Left colon (tissue), 2 donors: Measurements from ENCODE around the gene PIK3R6. TPM values are rescaled to one million over a fixed set of nuclear protein-coding genes. Genes with fewer than 3 reads are reported as not detected.
A peak's percentile ranks its signal among the peaks of the same experiment; 100 is the strongest.
"Not testable (repeated sequence)": the region's sequence is repeated elsewhere in the genome, so short reads cannot be mapped to it uniquely, and the experiment has no call there.

ENCODE experiments used
- ATAC-seq: fragments of 200-7000 bp; cut with Tn5 transposase; one replicate; pipeline ENCODE4 v1.9.1; 2020; ENCODE audit warnings: mild to moderate bottlenecking, moderate library complexity
- DNase-seq, 2 donors: peaks; one replicate each; pipeline ENCODE4 v3.0.0-alpha.2; 2020
- intact Hi-C, 2 donors: fragments of 100-400 bp; cut with DNase I in 1 of 2; cut with micrococcal nuclease in 1 of 2; formaldehyde crosslinking; loops; one replicate each; pipeline versions ENCODE4 v1.11.2 to v1.14.0; 2022; cut with DNase I, micrococcal nuclease
- total RNA-seq, 2 donors: library from RNA; stranded (reverse); fragmentation: NEBNext Ultra II Directional; extraction: Animal tissue kit (Norgen Biotek cat#: 25700); gene quantifications; one replicate each; pipeline ENCODE4 v1.2.1, GENCODE V29; 2021
- donor health status: DM: no; HTN: no; CAD: no.
- donor health status: DM: yes; HTN: yes; CAD: no.

The PIK3R6 gene
- total RNA-seq, 2 donors from 2014 or later, result 0.27 to 0.89 TPM

- ATAC-seq (no peak), DNase-seq (no peak)
- intact Hi-C loops, result no loop called here
These were observed 60.4 kb downstream of the PIK3R6 start for GRCh38 chr17:8806926-8807550.

- no peak for DNase-seq
- intact Hi-C loops, result no loop called here
- peak; percentile 78 for ATAC-seq
These were observed 61.1 kb downstream of the PIK3R6 start for GRCh38 chr17:8806253-8806925.

DNA sequence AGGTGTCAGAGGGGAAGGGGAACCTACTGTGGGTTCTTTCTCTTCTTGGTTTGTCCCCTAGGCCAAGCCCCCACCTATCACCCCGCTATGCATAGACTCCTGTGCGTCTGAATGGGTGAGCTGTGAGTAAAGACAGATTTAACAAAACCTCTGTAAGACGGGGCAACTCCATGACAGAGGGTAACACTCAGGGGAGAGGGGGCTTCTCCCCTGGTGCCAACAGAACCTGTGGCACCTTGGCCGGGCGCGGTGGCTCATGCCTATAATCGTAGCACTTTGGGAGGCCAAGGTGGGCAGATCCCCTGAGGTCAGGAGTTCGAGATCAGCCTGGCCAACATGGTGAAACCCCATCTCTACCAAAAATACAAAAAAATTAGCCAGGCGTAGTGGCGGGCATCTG, 62.1 kb downstream of the PIK3R6 start:
- ATAC-seq, intact Hi-C loops, DNase-seq: not testable (repeated sequence)

DNA sequence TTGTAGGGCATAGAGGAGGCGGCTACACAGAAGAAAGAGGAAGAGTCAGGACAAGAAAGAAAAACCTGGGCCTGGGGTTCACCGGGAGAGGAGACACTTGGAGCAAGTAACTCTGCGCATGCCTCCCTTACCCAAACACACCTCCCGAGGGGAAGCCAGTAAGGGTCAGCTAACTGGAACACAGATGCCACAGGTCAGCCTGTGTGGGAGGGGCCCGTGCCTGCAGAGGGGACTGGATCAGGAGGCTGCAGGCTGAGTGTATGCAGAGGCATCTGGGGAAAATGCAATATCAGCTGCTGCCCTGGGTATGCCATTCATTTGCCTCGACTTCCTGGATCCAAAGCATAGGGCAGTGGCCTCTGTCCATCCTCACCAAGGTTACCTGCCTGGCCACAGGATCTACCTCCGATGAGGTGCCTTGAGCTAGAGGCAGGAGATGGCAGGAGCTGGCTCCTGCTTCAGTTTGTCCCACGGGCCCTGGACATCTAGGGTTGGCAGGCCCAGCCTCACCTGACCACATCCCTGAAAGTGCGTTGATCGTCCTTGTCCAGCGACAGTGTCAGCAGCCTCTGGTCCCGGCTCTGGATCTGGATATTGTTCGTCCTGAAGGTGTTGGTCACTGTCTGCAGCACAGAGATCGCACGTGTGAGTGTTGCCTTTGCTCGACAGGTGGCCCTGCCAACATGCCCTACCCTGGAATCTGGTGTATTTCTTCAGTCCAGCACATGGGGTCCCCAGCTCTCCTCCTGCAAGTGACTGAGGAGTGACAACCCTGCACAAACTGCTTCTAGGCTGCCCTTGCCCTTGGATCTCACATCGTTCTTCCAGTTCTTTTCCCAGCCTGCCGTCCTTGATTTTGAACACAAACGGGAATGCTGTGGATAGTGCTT, 63.7 kb downstream of the PIK3R6 start:
- DNase-seq, result no peak
- intact Hi-C loops, result no loop called here
- no peak for ATAC-seq

DNA sequence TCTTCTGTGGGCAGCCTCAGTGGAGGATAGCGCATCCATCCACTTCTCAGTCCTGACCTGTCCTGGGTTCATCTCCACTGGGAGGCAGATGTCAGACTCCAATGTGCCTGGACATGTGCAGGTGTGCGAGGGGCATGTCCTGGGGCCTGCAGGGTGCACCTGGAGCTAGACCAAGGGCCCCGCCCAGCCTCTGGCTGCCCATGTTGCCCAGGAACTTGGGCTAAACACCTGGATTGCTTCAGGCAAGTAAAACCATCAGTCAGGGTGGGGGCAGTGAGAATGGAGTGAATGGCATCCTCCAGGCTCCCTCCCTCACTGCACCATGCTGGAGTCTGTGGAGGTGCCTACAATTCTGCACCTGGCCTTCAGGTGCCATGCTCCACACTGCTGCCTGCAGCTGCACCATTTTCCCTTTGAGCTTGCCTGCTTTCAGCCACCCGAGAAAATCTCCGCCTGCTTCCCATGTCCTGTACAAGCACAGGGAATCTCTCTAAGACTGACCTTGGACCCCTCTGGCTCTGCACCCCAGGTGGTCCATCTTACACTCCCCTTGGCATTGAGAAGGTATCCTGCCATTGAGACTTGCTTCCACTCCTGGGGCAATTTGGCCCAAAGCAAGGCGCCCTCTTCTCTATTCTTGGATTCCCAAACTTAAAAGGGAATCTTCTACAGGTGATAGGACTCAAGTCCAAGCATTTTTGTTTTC, 66.2 kb downstream of the PIK3R6 start:
- DNase-seq (no peak), ATAC-seq (no peak)

GRCh38 chr17:8800656-8801055, 66.8 kb downstream of the PIK3R6 start:
- no peak for ATAC-seq
- intact Hi-C loops, result no loop called here

More for the DNA sequence above, 66.2 kb downstream of the PIK3R6 start:
- intact Hi-C loops, result no loop called here

DNA sequence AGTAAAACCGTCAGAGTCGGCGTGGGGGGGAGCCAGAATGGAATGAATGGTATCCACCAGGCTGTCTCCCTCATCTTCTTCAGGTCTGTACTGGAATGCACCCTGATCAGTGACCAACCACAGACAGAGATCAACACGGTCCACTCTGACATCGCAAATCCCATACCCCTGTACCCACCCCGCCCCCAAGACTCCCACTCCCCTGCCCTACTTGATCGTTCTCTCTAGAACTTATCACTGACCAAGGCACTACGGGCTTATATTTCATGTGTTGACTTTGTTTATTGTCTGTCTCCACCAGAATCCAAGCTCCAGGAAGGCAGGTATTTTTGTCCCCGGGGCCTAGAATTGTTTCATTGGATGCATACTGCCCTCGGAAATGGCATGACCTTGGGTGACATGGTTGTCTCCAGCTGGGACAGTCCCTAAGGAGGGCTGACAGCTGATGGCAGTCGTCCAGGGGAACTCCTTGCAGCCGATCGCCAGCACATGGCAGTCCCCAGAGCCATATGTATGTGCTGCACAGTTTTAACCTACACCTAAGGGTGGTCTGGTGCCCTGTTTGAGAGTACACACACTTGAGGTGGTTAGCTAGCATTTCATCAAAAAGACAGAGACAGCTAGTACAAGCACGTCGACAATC, 67.8 kb downstream of the PIK3R6 start:
- intact Hi-C loops, result no loop called here
- ATAC-seq, result peak; percentile 14
- DNase-seq, result no peak

More at GRCh38 chr17:8800656-8801055, 66.8 kb downstream of the PIK3R6 start:
- DNase-seq, result no peak

- ATAC-seq, result peak; percentile 98
- peak; percentile 78 to 84 for DNase-seq
- intact Hi-C loops, result no loop called here
These were observed 68.5 kb downstream of the PIK3R6 start, which contains the start of gene MFSD6L for GRCh38 chr17:8798846-8799569. MFSD6L (minus strand) TSS chr17:8799365; CDS start chr17:8799120, 245 bp downstream.

GRCh38 chr17:8798176-8798845, 69.2 kb downstream of the PIK3R6 start:
- DNase-seq (no peak), ATAC-seq (no peak)
- intact Hi-C loops, result no loop called here

- intact Hi-C loops, result no loop called here
- ATAC-seq, result no peak
- DNase-seq, result no peak
These were observed 69.8 kb downstream of the PIK3R6 start for GRCh38 chr17:8797621-8798175.

GRCh38 chr17:8794636-8795035, 72.8 kb downstream of the PIK3R6 start:
- DNase-seq (no peak), ATAC-seq (no peak)
- intact Hi-C loops, result no loop called here

DNA sequence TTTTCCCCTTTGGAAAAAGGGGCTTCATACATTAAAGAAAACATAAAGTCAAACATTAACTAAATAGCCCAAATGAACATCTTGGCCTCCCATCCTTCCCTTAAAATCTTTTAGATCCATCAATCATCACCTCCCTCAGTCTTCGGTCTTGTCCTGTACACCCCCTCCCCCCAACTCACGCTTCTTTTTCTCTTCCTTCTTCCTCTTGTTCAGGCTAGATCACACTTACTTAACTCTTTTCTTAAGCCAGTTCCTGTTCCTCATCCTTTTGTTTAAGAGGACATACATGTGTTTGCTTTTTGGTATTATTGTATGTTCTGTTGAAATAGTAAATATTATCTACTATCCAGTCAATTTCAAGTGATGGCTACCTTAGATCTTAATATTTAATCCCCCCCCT, 73.8 kb downstream of the PIK3R6 start:
- intact Hi-C loops, result no loop called here
- no peak for DNase-seq
- ATAC-seq, result no peak

GRCh38 chr17:8792646-8793045, 74.8 kb downstream of the PIK3R6 start:
- intact Hi-C loops, result no loop called here
- no peak for DNase-seq
- ATAC-seq, result no peak

- intact Hi-C loops, result no loop called here
- DNase-seq, result no peak
These were observed 75.6 kb downstream of the PIK3R6 start for GRCh38 chr17:8791910-8792270.

DNA sequence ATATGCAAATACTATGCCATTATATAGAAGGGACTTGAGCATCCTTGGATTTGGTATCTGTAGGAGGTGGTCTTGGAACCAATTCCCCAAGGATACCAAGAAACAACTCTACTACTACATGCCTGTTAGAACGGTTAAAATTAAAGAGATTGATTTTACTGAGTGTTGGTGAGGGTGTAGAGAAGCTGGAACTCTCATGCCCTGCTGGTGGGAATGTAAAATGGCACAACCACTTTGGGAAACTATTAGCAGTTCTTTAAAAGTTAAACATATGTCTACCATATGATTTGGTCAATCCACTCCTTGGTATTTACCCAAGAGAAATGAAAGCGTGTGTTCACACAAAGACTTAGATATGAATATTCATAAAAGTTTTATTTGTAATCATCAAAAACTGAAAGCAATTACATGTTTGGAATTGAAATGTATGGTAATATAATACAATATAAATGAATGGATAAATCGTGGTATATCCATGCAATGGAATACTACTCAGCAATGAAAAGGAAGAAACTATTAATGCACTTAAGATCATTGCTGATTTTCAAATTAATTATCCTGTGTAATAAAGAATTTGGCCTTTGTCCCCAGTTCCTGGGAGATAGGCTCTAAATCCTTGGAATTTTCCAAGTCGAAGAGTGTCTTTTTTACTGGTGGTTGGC, 76.1 kb downstream of the PIK3R6 start:
- intact Hi-C loops, result no loop called here
- ATAC-seq (no peak), DNase-seq (no peak)

More at GRCh38 chr17:8791910-8792270, 75.6 kb downstream of the PIK3R6 start:
- no peak for ATAC-seq

- peak; percentile 62 for ATAC-seq
- intact Hi-C loops, result no loop called here
- no peak for DNase-seq
These were observed 77.7 kb downstream of the PIK3R6 start for GRCh38 chr17:8789743-8790142.

GRCh38 chr17:8788998-8789397, 78.5 kb downstream of the PIK3R6 start:
- intact Hi-C loops, result no loop called here
- ATAC-seq, result peak; percentile 59
- no peak for DNase-seq
